Mammary epithelial cell (primary cell): ENCODE data around the gene USH2A.

Experiments
- CTCF ChIP-seq, 2 donors: IDR thresholded peaks in 1 of 2; conservative IDR thresholded peaks in 1 of 2; 2 replicates each; pipeline ENCODE4 v1.5.1; 2011 to 2012; ENCODE audit warnings: inconsistent platforms in 2 of 2, low read length in 2 of 2, mild to moderate bottlenecking in 2 of 2, control low read depth in 1 of 2, low read depth in 1 of 2; ENCODE audit not compliant: insufficient read depth in 1 of 2; ENCODE audit errors: extremely low read depth in 1 of 2
- EZH2 ChIP-seq: IDR thresholded peaks from 2 replicates; pipeline ENCODE4 v1.6.1; 2012; ENCODE audit warnings: low read length, inconsistent platforms, borderline replicate concordance

GRCh38 chr1:215581896-215582295, 841.4 kb downstream of the USH2A start:
- TF ChIP-seq CTCF (conservative IDR thresholded peaks at IDR 0.05 in 1 of 2, IDR thresholded peaks at IDR 0.05 in 1 of 2; ENCODE audit: extremely low read depth in 1 of 2, insufficient read depth in 1 of 2, low read depth in 1 of 2, low read length in 2 of 2) (no peak), EZH2 (no peak)
